Astrocyte (in vitro differentiated cells and primary cell): ENCODE measurements around the gene ISL1.

ENCODE experiments used
- EZH2 ChIP-seq: IDR thresholded peaks from 2 replicates; pipeline ENCODE4 v1.6.1; 2012; ENCODE audit warnings: mild to moderate bottlenecking, low read length, inconsistent platforms; ENCODE audit not compliant: insufficient read depth
- TF ChIP-seq, protein P1 (sequence below): IDR thresholded peaks from 2 replicates; pipeline ENCODE4 v1.5.1; 2011; ENCODE audit warnings: low read depth, mild to moderate bottlenecking, inconsistent platforms, low read length, moderate library complexity; ENCODE audit not compliant: insufficient read depth

DNA sequence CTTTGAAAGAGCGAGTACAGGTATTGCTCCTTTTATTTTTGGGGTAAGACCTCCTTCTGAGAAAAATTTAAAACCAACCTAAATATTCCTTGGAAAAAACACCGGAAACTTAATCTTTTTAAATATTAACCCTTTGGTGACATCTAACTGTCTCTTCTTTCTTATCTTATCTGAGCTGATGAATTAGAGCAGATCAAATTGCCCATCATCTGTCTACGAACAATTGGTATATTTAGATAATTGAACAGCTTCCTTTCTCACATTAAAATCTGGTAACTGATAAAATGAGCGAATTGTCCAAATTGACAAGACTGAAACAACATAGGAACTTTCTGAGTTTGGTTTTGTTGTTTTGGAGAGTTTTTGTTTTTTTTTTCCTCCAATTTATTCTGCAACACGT, 2.0 kb downstream of the ISL1 start:
- TF ChIP-seq, protein P1, sequence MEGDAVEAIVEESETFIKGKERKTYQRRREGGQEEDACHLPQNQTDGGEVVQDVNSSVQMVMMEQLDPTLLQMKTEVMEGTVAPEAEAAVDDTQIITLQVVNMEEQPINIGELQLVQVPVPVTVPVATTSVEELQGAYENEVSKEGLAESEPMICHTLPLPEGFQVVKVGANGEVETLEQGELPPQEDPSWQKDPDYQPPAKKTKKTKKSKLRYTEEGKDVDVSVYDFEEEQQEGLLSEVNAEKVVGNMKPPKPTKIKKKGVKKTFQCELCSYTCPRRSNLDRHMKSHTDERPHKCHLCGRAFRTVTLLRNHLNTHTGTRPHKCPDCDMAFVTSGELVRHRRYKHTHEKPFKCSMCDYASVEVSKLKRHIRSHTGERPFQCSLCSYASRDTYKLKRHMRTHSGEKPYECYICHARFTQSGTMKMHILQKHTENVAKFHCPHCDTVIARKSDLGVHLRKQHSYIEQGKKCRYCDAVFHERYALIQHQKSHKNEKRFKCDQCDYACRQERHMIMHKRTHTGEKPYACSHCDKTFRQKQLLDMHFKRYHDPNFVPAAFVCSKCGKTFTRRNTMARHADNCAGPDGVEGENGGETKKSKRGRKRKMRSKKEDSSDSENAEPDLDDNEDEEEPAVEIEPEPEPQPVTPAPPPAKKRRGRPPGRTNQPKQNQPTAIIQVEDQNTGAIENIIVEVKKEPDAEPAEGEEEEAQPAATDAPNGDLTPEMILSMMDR = no peak
- TF ChIP-seq EZH2 = no peak
